ENCODE data around the gene CRYBA2.

The CRYBA2 gene

DNA sequence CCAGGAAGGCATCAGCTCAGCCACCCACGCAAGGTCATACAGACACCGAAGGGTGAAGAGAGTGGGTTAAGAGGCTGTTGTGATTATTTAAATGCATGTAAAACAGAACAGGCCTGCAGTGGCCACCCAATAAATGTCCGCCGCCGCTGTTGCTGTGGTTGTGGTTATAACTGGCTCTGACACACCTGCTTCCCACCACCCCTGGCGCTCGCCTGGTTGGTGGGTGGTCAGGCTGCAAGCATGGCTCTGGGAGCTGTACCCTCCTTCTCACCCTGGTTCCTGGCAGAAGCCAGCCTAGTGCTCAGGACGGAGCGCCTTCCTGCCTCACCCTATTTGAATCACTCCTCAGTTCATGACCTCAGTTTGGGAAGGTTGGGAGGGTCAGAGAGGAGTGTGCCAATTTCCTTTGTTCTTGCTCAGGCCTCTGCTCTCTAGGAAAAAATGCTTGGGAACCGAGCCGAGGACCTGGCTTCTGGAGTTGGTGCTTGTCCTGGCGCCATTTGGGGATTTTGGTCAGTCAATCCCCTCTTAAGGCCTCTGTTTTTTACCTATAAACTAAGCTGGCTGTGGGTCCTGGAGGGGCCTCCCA, 5.3 kb upstream of the CRYBA2 start:
- DNase-seq: peak; percentile 36

DNA sequence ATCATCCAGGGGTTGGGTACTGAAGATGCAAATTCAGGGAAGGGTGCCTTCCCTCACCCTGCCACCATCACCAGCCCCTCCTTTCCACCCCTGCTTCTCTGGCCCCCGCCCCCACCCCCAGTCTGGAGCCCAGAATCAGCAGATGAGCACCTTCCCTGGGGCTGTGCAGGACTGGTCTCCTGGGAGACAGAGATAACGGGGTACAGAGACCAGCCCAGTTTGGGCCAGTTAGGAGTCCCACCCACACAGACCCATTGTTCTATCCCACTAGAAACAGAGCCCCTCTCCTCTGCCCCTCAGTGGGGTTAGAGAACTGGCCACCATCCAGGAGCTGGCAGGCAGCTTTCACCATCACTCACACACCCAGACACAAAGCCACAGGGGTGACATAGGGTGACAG, 4.5 kb upstream of the CRYBA2 start:
- DNase-seq: peak; percentile 54

DNA sequence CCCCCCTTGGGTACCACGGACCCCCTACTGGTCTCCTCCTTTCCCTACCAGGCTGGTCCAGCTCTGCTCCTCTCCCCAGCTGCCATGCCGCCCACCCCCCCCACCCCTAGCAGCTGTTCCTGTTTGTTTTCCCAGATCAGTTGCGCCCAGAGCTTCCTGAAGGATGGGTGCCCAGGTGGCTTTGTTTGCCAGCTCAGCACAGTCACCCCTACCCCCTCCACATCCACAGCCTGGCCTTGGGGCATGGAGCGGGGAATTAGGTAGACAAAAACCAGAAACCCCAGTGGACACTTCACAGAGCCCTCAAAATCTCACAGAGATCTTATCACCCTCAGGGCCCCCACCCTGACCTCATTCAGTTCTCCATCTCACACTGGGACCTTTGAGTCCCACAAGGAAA, 3.7 kb upstream of the CRYBA2 start:
- peak; percentile 81 for DNase-seq

DNA sequence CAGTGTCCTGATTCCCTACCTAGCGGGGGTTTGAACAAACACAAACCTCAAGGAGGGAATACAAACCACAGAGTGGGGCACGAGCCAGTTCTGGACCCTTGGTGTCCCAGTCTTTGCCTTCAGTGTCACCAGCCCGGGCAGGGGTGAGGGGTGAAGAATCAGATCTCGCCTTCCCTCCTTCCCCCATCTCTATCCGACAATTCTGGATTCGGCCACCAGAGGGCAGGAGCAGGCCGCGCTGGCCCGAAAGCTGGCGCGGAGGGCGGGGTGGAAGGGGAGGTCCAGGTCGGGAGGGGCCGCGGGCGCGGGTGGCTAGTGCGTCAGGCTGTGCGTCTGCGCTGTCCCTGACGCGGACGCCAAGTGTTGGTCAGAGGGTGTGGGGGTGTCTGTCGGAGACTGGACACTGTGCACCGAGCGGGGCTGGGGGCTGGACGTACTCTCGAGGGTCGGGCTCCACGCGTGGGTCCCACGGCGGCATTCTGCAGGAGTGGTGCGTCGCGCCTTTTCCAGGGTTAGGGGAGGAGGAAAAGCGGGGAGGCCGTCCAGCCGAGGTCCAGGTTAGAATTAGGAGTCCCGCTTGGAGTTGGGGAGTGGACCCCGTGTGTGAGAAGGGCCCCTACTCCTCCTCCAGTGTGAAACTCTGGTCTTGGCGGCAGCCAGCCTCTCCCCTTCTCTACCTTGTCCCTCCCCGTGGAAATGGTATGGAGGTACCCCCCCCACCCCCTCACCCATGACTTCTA, 2.9 kb upstream of the CRYBA2 start:
- DNase-seq: peak; percentile 92

- no peak for DNase-seq
These were observed 2.3 kb upstream of the CRYBA2 start for GRCh38 chr2:218995561-218995960.

- DNase-seq: no peak
These were observed 398 bp downstream of the CRYBA2 start for GRCh38 chr2:218992703-218993344.

DNA sequence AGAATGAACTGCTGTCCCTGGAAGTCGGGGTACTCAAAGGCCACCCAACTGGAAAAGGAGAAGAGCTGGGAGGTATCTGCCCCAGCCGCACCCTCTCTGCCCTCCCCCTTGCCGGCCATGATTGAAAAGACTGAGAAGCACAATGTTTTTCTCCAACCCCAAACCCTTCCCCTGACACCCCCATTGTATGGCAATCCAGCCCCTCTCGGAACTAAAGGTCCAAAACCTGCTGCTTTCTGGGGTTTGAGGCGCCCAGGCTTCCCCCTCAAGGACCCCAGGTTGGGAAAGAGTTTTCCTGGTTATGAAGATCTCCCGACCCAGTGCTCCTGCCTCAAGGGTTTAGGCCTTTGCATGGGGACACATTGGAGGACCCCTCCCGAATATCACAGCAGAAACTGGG, 1.0 kb downstream of the CRYBA2 start:
- DNase-seq: no peak

GRCh38 chr2:218991674-218992168, 1.5 kb downstream of the CRYBA2 start:
- DNase-seq: no peak

- DNase-seq: no peak
These were observed 2.6 kb downstream of the CRYBA2 start for GRCh38 chr2:218990612-218991011.

DNA sequence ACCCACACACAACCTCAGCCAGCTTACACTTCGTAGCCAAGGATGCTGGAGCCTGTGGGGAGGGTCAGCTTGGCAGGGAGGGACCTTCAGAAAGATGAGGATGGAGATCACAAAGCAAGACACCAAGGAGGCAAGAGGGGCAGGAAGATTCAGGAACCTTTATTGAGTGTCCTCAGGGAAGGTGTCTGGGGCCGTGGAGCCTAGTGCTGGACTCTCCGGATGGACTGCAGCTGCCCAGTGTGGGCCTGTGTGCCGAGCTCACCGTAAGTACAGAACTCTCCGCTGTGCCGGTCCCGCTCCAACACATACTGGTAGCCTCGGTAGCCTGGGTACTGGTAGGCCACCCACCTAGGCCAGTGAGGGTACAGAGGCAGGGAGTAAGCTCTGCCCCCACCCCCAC, 3.2 kb downstream of the CRYBA2 start:
- DNase-seq: no peak

DNA sequence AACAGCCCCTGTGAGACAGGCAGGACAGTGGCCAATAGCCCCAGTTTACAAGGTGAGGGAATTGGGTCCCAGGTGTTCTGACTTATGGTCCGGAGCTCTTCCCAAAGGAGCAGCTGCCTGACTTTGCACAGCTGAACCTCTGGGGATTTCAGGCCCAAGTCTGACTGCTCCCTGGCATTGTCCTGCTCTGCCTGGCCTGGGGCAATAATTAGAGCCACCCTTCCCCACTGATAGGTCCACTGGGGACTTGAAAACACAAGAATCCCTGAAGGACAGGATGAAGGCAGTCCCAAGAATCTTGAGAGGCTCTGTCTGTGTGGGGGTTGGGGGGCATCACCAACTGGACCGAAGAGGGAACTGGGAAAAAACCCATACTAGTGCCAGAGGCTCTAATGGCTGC, 4.6 kb downstream of the CRYBA2 start:
- DNase-seq: no peak

DNA sequence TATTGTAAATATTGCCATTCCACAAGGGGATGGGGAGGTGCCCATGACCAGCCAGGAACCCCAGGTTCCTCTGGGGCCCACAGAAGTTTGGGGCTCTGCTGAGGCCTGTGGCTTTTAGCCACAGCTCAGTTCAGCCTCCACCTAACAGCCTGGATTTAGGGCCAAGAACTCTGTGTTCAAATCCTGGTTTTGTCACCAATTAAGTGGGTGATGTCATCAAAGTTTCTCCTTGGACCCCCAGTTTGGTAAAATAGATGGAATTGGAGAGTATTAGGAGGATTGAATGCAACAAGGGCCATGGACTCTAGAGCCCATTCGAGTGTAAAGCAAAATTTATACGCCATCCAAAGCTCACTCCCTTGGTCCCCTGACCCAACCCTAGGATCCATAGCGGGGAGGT, 5.1 kb downstream of the CRYBA2 start:
- no peak for DNase-seq

- DNase-seq: no peak
These were observed 7.0 kb downstream of the CRYBA2 start for GRCh38 chr2:218986148-218986761.

DNA sequence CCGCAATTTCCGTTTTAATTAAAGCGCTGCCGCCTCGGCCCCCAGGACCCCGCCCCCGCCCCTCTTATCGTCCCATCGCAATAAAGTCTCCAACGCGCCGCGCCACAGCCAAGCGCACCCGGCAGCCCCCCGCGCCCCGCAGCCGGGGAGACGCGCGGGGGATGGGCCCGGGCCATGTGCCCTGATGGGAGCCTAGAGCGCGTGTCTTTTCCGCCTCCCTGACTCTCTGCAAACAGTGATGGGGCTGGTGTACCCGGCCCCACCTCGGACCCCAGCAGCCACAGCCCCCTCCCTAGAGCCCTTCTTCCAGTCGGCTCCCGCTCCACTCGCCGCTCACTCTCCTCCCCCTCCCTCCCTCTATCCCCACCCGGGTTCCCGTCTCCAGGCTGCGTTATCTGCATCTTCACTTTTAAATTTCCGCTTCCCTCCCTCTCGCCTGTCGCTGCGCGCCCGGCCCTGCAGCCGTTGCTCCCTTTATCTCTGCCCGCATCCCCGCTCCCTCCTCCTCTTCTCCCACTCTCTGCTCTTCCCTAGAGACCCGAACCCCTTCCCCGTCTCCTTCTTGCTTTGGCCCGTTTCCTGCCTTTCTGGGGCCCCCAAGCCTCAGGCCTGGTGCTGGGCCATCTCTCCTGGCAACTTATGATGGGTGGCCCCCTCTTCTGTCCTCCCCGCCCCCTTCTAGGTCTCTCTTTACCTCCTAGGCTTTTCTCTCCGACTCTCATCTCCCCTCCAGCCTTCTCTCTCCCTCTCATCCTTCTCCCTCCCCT, 7.7 kb downstream of the CRYBA2 start:
- no peak for DNase-seq

GRCh38 chr2:218985021-218985324, 8.2 kb downstream of the CRYBA2 start, which contains the start of gene FEV:
Gene FEV (minus strand): TSS chr2:218985184. CDS start chr2:218985075, 109 bp downstream.
- DNase-seq: no peak

- no peak for DNase-seq
These were observed 8.8 kb downstream of the CRYBA2 start for GRCh38 chr2:218984239-218985020.

DNA sequence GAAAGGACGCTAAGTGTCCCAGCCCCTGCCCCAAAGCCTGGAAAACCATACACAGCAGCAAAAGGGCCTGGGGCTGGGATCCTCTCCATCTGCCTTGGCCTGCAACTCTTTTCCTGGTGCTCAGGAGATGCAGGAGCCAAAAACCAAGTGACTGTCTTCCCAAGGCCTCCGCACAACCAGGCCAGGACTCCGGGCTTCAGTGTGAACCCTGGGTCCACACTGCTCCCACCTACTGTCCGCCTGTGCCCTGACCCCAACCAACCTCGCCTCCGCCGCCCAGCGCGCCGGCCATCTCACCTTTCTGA, 9.3 kb downstream of the CRYBA2 start:
- no peak for DNase-seq

DNA sequence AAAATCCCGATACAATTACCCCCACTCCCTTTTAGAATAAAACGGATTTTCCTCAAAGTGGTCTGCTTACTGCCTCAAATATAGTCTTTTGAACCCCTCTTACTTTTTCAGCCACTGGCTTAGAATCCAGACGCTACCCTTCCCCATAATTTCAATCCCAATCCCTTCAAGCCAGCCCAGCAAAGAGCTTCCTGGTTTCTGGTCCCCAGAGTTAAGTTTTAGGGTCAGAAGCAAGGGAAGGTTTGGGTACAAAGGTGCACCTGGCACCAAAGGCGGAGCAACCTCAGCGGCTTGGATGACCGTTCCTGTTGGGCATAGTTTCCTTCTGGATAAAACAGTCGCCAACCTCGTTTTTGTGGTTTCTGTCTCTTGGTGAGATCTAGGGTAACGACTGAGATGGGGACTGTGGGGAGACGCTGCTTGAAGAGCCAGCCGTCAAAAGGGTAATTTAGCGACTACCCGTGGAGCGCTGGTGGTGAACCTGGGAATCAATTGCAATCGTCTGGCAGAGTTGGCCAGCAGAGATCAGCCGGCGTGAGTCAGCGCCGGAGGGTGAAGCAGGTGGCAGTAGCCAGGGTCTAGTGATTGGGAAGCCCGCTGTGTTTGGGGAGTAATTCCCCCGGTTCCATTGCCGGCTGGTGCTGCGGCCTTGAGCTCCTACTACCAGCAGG, 9.8 kb downstream of the CRYBA2 start:
- no peak for DNase-seq

GRCh38 chr2:218982586-218983262, 10.5 kb downstream of the CRYBA2 start:
- no peak for DNase-seq

GRCh38 chr2:218981881-218982585, 11.2 kb downstream of the CRYBA2 start:
- DNase-seq: no peak

Data from NCI-H774 (cell line).